Stimulated activated CD8-positive, alpha-beta memory T cell treated with anti-CD3 and anti-CD28 coated beads, Interleukin-4, amount 100 ng/mL, for 1 hour (primary cell): ENCODE measurements around the gene TCTA.
A peak's percentile ranks its signal among the peaks of the same experiment; 100 is the strongest.

ENCODE experiments used
- DNase-seq, 2 donors: peaks; one replicate each; pipeline ENCODE4 v3.0.0-alpha.2; 2020; ENCODE audit warnings: low read depth in 2 of 2, low spot score in 1 of 2

Gene TCTA

DNA sequence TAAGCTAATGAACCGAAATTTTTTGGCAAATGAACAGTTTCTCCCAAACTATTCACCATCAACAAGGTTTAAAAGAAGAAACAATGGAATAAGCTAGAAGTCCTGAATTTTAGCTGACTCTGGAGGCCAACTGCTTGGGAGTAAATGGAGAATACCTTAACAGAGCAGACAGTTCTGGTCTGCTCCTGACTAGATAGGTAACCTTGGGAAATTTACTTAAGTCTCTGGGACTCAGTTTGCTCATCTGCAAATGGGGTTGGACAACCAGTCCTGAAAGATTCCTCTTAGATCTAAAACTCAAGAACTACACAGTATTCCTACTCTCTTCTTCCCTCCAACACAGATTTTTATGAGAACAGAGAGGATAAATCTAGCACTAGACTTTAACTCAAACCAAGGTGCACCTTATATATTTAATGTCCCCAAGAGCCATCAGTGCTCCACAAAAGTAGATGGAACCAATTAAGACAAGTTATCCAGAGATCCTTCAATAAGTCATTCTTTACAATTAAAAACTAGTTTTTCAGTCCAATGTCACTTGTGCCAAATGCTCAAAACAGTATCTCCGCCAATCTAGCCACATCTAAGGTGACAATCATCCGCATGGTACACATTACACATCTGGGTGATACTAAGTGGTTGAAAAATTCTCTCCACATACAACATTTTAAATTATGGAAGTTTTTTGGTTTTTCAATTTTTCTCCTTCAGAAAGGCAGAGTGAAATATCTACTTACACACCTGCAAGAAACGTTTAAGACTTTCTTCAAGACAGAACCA, 2.0 kb upstream of the TCTA start:
- no peak for DNase-seq

GRCh38 chr3:49410846-49411534, 1.2 kb upstream of the TCTA start:
- DNase-seq: no peak

DNA sequence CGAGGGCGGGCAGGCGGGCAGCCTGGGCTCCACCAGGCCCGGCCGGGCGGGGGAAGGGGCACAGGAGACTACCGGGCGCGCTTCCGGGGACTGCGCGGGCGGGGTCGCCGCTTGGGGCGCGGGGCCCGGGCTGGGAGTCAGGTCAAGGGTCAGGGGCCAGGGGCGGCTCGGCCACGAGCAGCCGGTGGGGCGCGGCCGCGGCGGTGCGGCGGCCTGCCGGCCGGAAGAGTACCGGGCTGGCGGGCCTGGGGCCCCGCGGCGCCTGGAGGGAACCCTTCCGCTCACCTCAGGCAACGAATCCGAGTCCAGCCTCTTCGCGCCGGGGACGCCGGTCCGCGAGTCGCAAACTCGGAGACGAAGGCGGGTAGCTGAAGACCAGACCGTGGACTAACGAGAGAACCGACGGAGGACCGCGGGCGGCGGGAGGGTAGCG, 672 bp upstream of the TCTA start:
- peak in 1 of 2 donors; percentile 17 for DNase-seq

- DNase-seq: no peak
Observed at GRCh38 chr3:49412632-49413337, 562 bp downstream of the TCTA start.

GRCh38 chr3:49413338-49413734, 1.1 kb downstream of the TCTA start:
- no peak for DNase-seq

DNA sequence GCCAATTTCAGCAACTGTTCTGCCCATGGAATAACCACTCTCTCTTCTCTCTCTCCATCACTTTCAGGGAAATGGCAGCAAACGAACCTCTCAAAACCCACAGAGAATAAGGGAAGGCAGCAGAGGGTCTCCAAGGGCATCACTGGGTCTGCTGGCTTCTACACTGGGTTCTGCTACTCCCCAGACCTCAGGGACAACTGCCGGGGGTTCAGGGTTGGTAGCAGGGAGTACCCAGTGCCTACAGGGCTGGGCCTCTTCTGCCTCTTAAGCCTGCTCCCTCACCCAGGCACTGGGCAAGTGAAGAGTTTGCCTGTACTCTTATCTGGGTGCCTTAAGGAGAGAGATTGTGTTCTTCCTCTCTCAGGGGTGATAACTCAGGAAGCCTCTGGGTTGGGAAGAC, 2.5 kb downstream of the TCTA start:
- DNase-seq: no peak

DNA sequence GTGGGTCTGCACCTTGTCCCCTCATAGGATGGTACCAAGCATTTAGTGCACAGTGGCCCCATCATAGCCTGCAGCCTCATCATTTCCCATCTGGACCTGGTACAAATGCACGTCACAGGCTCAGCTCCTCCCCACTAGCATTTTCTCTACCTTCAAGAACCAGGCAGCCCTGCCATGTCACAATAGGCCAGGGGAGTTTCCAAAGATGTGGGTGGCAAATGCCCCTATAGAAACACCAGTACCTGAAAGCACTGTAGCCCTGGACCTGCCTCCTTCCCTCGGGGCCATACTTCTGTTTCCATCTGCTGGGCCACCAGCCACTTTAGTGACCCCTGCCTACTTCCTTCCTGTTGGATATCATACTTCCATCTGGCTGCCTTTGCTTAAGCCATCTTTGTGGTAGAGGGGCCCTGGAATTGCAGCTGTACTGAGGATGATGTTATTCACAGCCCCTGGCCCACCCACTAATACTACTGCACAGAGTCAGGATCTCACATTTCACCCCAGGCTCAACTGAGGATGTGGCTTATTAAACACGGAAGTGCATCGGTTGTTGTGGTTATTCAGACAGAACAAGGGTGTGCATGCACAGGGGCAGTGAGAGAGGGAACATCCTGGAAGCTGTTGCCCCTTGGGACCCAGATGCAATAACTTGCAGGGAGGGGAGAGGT, 3.8 kb downstream of the TCTA start:
- DNase-seq: peak in 1 of 2 donors; percentile 32

DNA sequence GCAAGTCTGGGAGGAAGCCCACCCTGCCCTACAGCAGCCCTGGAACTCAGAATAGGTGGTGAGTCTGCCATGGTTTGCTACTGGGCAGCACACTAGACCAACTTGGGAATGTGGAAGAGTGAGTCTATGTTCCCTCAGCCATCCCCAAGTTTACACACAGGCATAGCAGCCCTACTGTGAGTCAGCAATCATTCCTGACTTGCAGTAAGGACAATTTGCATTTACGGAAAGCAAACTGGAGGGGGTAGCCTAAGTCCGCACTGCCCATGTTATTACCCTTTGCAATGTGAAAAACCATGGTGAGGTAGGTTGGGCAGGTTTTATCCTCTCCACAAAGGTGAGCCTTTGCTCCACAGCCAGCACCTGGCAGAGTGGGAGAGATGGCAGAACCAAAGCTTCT, 4.6 kb downstream of the TCTA start:
- DNase-seq: no peak

DNA sequence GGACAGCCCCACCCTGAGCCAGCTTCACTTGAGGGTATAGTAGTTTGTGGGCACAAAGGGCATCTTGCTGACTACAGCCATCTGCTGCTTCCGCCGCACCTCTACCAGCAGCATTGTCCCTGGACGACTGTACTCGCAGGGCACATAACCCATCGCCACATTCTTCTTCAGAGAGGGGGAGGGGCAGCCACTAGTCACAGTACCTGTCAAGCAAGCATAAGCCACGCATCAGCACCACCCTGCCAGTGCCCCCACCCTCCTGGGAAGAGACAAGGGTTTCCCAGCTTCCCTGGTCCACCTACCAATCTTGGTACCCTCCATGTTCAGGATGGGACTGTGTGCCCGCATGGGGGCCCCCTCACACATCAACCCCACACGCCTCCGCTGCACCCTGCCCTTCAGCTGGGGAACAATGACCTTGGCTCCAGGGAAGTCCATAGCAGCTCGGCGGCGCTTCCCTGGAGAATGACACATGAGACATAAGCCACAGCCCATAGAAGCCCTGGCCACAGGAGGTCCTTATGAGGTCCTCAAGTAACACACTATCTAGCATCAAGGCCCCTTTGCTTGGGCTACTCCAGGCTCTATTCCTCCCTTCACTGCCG, 5.4 kb downstream of the TCTA start:
- DNase-seq: no peak

- DNase-seq: no peak
Observed at GRCh38 chr3:49421890-49422378, 9.7 kb downstream of the TCTA start.

- DNase-seq: no peak
Observed at GRCh38 chr3:49422379-49423248, 10.4 kb downstream of the TCTA start, which contains the start of gene AMT. TSS of gene AMT (minus strand) at chr3:49422473. CDS start at chr3:49422450, 23 bp downstream.

DNA sequence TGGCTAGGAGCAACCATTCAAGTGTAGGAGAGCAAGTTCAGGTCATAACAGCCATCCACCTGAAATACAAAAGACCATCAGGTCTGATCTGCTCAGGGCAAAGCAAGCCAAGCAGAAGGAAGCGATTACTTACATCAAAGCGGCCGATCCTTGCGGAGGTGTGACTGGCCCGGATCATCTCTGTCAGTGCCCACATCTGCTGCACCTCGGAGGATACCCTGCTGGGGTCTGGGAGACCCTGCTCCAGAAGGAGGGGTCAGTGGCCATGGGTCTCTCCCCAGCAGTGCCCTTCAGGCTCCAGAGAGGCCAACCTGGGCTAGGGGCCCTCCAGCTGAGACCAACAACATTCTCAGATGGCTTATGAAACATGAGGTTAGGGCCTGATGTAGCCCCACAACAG, 12.6 kb downstream of the TCTA start:
- no peak for DNase-seq

DNA sequence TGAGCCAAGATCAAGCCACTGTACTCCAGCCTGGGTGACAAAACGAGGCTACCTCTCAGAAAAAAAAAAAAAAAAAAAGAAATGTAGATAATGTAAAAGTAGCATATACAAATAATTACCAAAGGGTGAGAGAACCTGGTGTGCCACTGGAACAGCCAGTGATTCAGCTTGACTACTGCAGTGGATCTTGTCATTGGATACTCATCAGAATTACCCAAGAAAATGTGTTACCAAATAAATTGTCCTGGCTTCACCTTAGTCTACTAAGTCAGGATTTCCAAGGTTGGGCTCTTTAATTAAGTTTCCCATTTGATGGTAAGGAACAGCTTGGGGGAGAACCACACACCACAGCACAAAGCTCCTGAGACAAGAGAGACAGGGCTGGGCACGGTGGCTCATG, 15.4 kb downstream of the TCTA start:
- DNase-seq: no peak

- no peak for DNase-seq
Observed at GRCh38 chr3:49428752-49429080, 16.5 kb downstream of the TCTA start.

- DNase-seq: no peak
Observed at GRCh38 chr3:49434731-49435130, 22.5 kb downstream of the TCTA start.

- DNase-seq: no peak
Observed at GRCh38 chr3:49445391-49445790, 33.2 kb downstream of the TCTA start.

DNA sequence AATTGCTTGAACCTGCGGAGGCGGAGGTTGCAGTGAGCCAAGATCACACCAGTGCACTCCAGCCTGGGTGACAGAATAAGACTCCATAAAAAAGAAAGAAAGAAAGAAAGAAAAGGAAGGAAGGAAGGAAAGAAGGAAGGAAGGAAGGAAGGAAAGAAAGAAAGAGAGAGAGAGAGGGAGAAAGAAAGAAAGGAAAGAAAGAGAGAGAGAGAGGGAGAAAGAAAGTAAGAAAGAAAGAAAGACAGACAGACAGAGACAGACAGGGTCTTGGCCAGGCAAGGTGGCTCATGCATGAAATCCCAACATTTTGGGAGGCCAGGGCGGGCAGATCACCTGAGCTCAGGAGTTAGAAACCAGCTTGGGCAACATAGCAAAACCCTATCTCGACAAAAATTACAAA, 41.4 kb downstream of the TCTA start:
- no peak for DNase-seq

- DNase-seq: no peak
Observed at GRCh38 chr3:49454458-49454857, 42.2 kb downstream of the TCTA start.

DNA sequence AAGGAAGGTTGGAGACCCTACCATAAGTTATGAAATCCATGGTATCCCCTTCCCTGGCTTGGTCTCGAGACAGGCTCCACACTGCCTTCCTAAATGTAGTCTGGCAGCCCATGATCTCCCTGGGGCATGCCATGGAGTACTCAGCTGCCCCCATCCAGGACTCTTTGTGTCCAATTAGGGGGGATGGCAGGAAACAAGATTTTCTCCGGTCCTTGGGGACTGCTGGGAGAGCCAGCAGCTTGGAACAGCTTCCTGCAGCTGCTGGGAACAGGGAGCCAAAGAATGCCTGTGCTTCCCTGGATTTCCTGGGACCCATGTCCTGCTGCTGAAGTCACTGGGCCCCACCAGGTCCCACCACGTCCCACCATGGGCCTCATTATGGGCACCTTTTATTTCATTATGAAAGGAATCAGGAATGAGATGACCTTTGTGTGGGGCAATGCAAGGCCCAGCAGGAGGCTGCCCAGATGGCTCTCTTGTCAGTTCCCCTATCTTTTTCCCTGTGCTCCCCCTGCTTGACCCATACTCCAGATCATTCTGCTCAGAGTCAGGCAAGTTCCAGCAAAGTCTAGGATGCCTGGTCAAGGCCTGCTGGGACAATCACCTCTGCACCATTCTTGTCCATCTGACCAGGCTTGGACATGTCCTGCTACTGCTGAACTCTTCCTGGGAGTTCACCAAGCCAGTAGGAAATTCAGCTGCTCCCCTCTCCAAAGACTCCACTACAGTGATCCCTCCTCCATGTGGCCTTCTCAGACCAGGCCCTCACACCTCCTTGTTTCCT, 42.9 kb downstream of the TCTA start:
- DNase-seq: no peak
